HG03442 (cell line): ENCODE data around the gene ZNF160.

Experiments used
- ATAC-seq: cut with Tn5 transposase; IDR thresholded peaks from one replicate; pipeline ENCODE4 v1.9.1; 2021; ENCODE audit warnings: mild to moderate bottlenecking, moderate library complexity; ENCODE audit not compliant: unreplicated experiment

ZNF160 gene

DNA sequence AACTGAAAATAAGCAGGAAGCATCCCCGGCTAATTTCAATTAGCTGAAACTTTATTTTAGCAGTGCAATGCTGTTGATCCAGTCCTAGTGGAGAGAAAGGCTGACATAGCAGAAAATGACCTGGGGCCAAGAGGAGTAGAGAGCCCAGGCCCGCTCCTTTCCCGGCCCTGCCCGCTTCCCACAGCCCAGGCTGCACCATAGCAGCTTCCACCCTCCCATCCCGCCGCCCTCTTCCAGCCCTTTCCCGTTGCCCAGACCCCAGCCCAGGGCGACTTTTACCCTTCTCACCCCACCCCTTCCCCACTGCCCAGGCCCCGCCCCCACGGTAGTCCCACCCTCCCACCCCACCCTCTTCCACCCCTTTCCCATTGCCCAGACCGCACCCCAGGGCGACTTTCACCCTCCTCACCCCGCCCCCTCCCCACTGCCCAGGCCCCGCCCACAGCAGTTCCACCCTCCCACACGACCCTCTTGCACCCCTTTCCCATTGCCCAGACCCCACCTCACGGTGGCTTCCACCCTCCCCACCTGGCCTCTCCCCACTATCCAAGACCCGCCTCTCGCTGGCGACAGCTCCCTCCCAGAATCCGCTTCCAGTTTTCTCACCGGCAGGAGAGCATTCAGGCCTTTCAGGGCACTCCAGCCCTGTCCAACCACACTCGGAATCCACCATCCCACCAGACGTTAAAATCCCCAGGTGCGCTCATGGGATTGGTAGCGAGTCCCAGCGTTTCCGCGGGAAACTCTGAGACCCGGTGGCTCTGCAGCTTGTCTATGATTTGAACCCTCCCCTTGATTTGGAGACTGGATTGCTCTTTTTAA is 8.3 kb downstream of the ZNF160 start:
- no peak for ATAC-seq

DNA sequence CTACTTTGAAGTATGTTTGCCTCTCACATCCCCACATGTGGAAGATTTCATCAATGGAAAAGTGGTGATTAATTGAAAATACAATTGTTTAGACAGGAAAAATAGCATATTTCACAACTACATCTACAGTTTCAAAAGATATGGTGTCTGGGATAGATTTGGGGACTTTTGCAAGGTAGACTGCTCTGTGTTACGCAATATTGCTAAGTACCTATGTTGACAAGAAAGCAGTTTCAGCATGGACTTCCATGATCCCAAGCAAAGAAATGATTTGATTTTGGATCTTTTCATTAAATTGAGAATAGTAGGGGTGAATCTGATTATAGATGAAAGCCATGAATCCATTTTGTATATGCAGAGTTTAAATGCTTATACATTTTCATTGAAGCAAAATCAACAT is 10.5 kb downstream of the ZNF160 start:
- ATAC-seq = no peak

DNA sequence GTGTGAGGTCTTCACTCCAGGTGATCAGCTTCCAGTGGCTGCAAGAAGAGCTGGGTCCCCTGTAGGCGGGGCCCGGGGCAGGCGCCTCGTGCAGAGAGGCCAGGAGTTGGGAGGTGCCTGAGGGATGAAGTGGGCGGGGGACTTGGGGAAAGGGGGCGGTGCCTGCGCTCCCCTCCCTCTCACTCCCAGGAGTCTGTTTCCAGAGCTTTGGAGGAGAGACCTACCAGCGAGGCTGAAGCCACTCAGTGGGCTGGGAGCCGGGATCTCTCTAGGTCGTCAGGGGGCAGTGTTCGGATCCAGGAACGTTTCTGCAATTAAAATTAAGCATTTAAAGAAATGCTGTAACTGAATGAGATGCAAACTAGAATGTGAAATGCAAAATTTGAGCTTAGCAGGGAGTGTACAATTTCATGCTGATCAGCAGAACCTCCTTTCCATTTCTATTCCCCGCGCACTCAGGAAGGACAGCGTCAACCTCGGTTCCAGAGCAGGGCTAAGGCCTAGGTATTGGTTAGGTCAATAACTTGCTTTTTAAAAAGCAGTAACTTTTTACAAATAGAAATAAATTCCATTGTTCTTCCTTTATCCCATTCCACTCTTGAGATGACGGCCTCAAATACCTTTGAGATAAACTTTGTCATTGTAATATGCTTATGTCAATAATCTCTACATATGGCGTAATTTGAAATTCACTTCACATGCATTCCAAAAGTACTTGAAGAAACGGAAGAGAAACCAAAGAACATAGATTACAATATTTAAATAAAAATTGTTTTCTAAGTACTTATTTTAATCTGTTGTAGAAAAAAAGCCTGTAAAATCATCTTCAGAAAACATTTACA is 11.6 kb downstream of the ZNF160 start:
- ATAC-seq = no peak

DNA sequence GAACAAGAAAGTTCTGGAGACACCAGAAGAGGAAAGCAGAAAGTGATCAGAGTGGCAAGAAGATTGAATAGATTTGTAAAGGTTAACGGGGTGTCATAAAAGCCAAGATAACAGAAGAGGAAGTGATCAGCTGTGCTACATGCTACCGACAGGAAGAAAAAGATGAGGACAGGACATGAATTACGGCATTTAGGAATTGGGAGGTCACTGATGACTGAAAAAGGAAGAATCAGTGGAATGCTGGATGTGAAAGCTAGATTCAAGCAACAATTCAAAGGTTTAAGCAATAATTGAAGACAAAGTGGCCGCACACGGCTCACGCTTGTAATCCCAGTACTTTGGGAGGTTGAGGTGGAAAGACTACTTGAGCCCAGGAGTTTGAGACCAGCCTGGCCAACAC is 15.1 kb downstream of the ZNF160 start:
- ATAC-seq = no peak

DNA sequence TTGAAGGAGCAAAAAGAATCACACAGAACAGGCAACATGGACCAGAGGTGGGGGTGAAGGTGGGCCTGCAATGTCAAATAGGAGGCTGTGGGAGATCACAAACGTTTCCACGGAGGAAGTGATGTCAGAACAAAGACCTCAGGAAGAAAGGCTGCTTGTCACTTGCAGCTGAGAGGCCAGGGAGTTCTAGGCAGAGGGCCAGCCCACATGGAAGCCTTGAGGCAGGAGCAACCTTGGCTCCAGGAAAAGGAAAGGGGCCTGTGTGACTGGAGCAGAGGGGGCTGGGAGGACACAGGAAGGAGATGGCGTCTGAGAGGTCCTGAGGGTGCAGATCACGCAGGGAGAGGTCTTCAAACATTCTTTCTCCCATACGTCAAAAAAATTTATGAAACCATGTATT is 16.3 kb downstream of the ZNF160 start:
- no peak for ATAC-seq

DNA sequence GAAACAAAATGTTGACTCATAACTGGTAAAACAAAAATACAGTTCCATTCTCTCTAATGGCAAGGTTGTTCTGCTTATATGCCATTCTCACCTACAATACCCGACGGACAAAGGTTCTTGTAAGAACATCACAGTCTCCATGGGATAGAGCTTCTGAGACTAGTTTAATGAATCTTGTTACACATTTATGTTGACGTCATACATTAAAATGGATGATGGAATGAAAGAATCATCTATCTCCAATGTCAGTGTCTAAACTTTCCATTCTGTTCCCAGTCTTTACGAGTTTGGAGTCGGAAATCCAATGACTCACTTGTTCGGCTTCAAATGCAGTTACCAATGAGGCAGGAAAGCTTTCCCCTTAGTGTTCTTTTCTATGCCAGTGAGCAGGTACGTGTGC is 17.7 kb downstream of the ZNF160 start:
- no peak for ATAC-seq

DNA sequence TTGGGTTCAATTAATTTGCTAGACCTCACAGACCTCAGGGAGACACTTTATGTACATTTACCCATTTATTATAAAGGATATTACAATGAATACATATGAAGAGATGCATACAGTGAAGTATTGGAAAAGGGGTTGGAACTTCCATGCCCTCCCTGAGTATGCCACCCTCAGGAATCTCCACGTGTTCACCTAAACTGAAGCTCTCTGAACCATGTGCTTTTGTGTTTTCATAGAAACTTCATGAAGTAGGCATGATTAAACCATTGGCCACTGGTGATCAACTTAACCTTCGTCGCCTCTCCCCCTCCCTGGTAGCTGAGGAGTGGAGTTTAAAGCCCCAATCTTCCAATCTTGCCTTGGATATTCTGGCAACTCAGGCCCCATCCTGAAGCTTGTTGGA is 20.3 kb downstream of the ZNF160 start:
- ATAC-seq = no peak

DNA sequence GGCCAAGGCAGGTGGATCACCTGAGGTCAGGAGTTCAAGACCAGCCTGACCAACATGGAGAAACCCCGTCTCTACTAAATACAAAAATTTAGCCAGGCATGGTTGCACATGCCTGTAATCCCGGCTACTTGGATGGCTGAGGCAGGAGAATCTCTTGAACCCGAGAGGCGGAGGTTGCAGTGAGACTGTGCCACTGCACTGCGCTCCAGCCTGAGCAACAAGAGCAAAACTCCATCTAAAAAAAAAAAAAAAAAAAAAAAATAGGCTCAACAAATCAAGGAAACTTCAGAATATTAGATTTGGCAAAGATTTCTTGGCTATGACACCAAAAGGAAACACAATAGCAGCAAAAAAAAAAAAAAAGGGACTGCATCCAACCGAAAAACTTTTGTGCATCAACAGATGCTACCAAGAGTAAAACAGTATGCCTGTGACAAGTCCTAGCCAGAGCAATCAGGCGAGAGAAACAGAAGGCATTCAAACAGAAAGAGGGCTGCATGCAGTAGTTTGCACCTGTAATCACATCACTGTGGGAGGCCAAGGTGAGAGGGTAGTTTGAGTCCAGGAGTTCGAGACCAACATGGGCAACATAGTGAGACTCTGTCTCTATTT is 23.8 kb downstream of the ZNF160 start:
- ATAC-seq = no peak

DNA sequence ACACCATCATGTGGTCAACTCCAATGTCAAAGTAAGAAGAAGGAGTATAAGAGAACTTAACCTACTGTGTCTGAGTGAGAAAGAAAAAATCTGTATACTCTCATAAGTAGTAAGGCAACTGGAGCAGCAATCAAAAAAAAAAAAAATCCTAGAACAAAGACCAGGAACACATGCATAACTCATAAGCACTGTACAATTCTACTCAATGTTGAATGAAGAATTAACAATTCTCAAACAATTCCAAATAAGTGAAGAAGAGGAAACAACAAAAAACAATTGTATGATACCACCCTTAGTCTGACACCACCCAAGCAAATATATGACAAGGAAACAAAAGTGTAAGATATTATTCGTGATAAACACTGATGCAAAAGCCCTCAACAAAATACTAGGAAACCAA is 24.6 kb downstream of the ZNF160 start:
- ATAC-seq = no peak

DNA sequence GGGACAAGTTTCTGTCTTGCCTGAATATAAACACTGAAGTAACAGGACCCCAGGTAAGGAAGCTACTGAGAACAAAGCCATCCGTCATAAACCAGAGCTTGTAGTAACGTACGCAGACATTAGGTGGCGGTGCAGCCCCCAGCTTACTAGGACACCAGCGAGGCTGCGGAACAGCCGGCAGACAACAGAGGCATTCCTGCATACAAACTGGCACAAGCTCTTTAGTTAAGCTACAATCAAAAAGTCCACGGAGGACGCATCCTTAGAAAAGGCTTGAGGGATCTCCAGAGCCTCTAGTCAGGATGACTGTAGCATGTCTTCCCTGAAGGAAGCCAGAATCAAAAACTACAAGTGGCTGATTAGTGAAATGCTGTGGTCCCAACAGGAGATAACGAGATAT is 26.2 kb downstream of the ZNF160 start:
- no peak for ATAC-seq

DNA sequence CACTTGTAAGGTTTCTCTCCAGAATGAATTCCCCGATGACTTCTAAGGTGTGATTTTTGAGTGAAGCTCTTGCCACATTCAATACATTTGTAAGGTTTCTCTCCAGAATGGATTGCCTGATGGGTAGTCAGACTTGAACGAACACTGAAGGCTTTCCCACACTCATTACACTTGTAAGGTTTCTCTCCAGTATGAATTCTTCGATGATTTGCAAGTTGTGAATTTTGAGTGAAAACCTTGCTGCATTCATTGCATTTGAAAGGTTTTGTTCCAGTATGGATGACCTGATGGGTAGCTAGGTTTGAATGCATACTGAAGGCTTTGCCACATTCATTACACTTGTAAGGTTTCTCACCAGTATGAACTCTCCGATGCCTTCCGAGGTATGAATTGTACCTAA is 34.4 kb downstream of the ZNF160 start:
- ATAC-seq = no peak

DNA sequence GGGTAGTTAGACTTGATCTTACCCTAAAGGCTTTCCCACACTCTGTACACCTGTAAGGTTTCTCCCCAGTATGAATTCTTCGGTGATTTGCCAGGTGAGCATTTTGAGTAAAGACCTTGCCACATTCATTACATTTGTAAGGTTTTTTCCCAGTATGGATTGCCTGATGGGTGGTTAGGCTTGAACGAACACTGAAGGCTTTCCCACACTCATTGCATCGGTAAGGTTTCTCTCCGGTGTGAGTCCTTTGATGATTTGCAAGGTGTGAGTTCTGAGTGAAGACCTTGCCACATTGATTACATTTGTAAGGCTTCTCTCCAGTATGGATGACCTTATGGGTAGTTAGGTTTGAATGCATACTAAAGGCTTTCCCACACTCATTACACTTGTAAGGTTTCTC is 35.0 kb downstream of the ZNF160 start:
- ATAC-seq = no peak

DNA sequence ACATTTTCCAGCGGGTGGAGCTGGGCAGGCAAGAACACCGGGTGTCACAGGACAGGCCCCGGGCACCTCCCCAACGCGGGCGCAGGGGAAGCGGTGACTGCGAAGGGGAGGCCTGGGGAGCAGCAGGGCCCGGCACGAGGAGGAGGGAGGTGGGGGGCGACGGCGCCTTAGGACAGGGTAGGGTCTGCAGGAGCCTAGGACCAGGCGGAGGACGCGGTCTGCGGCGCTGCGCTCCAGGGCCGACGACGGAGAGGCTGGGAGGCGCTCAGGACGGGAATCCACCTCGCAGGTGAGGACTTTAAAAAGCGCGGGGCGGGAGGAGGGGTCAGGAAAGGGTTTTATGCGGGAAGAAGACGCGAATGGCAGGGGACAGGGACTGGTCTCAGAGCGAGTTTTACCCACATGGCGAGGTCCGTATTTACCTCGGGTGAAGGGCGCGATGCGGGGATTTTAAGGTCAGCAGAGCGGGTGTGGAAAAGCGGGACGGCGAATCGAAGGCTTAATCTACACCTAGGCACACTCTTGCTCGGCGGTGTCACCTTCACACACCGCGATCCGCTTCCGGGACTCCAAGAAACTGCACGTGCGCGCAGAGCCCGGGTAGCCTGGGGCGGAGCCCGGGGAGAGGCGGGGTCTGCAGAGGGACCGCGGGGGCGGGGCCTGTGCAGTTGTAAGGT is 45.2 kb downstream of the ZNF160 start:
- no peak for ATAC-seq

DNA sequence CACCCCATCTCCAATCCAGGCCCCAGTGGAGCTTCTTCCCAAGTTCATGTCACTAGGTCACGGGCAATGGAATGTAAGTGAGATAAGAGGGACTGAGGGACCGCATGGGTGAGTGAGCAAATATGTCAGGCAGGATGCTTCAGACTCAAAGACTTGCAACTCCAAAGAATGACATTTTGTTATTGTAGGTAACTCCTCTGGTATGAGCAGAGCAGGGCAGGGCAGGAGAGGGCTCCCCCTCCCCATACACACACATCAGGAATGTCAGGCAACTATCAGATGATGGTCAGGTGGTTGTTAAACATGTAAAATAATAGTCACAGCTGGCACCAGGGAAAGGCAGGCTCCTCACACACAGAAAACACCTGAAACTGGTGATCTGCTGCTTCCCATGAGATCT is 48.1 kb downstream of the ZNF160 start:
- ATAC-seq = no peak

DNA sequence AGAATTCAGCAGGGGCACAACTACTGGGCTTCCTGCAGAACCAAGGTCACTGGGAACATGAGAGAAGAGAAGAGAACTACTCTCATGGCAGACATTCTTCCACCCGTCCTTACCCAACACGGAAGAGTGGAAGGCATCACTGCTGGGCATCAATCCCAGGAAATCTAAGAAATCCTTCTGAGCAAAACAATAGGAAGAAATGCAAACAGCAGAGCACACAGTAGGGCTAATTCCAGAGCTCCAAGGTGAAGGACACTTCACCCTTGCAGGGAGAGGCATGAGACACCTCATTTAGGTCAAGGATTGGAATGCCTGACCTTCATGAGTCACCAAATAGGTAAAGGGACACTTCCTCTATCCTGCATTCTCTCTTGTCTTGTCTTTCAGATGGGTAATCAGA is 55.8 kb downstream of the ZNF160 start:
- no peak for ATAC-seq

DNA sequence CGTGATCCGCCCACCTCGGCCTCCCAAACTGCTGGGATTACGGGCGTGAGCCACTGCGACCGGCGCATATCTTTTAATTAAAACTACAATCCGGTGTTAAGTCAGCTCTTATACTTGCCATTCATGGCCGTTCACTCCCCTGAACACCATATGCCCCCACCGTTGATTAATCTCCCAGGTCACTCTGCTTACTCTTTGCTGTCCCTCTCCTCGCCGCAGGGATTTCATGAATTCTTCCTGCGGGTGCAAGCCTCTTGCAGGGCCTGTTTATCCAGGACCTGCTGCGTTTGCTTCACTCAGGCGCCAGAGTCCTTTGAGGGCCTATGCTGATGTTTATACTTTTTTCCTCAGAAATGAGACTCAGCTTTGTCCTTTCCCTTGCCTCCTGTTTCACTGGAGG is 57.7 kb downstream of the ZNF160 start:
- ATAC-seq = no peak

DNA sequence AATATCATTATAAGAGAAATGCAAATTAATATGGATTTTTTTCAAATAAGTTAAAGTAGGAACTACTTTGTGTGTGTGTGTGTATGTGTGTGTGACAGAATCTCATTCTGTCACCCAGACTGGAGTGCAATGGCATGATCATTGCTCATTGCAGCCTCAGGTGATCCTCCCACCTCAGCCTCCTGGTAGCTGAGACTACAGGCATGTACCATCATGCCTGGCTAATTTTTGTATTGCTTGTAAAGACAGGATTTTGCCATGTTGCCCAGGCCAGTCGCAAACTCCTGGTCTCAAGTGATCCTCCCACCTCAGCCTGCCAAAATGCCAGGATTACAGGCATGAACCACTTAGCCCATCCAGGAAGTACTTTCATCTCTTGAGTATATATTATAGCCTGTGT is 61.9 kb downstream of the ZNF160 start:
- ATAC-seq = no peak

DNA sequence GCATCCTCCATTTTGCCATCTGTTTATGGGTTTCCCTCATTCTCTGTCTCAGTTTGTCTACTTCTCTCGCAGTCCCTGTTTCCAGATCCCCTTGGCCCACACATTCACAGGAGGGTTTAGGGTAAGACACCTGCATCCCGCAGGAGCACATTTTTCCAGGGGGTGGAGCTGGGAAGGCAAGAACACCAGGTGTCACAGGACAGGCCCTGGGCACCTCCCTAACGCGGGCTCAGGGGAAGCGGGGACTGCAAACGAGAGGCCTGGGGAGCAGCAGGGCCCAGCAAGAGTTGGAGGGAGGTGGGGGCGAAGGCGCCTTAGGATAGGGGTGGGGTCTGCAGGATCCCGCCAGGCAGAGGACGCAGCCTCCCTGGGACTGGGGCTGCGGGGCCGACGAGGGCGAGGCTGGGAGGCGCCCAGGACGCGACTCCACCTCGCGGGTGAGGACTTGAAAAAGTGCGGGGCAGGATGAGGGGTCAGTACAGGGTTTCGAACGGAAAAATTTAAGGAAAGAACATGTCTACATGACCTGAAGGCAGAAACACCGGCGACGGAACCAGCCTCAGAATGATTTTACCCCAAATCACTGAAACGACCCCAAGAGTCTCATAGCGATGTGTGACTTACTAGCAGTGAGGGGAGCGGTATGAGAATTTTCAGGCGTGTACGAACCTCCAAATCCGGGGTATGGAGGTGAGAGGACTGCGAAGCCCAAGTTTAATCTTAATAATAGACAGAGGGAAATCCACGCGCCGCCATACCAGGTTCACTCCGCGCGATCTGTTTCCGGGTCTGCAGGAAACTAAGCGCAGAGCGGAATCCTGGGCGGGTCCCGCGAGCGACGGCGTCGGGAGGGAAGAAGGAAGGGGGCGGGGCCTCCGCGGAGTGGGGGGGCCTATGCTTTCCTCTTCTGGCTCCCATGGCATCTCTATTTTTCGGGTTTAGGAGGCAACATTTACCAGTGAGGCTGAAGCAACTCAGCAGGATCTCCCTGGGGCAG is 65.8 kb downstream of the ZNF160 start:
- no peak for ATAC-seq

DNA sequence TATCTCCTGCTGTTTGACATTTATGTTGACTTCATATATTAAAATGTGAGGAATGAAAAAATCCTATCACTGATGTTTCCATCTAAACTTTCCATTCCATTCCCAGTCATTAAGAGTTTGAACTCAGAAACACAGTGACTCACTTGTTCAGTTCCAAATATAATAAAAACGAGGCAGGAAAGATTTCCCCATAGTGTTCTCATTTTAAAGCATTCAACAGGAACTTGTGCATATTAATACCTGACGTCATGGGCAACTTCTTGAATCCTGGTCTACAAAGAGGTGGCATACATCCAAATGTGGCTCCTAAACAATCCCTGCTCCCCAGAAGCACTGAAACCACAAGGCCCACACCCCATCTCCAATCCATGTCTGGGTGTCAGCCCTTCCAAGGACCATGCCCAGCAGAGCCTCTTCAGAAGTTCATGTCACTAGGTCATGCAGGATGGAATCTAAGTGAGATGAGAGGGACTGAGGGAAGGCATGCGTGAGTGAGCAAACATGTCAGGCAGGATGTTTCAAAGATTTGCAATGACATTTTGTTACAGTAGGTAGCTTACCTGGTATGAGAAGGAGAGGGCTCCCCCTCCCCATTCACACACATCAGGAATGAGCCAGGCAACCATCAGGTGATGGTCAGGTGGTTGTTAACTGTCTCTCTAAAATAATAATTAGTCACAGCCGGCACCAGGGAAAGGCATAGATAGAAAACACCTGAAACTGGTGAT is 68.1 kb downstream of the ZNF160 start:
- no peak for ATAC-seq
